BLaER1 (cell line): ENCODE measurements around the gene DPP6.

Experiments
- H3K27ac ChIP-seq: shearing (Covaris generic); formaldehyde crosslinking; 2 replicates; pipeline ENCODE4 v1.8.1; 2022
- H3K27me3 ChIP-seq: shearing (Covaris generic); formaldehyde crosslinking; 2 replicates; pipeline ENCODE4 v1.8.1; 2022
- H3K36me3 ChIP-seq: shearing (Covaris generic); formaldehyde crosslinking; 2 replicates; pipeline ENCODE4 v1.8.1; 2022
- H3K4me1 ChIP-seq: shearing (Covaris generic); formaldehyde crosslinking; 2 replicates; pipeline ENCODE4 v1.8.1; 2022
- H3K4me2 ChIP-seq: shearing (Covaris generic); formaldehyde crosslinking; 2 replicates; pipeline ENCODE4 v1.8.1; 2022
- H3K4me3 ChIP-seq: shearing (Covaris generic); formaldehyde crosslinking; 2 replicates; pipeline ENCODE4 v1.8.1; 2022
- H3K9ac ChIP-seq: shearing (Covaris generic); formaldehyde crosslinking; 2 replicates; pipeline ENCODE4 v1.8.1; 2022
- H3K9me3 ChIP-seq: shearing (Covaris generic); formaldehyde crosslinking; 2 replicates; pipeline ENCODE4 v1.8.1; 2022
- H4K20me1 ChIP-seq: shearing (Covaris generic); formaldehyde crosslinking; 2 replicates; pipeline ENCODE4 v1.8.1; 2022
- Cebpa-rat ChIP-seq: shearing (Covaris generic); IDR thresholded peaks from 2 replicates; pipeline ENCODE4 v1.8.1; 2022

DPP6 gene

DNA sequence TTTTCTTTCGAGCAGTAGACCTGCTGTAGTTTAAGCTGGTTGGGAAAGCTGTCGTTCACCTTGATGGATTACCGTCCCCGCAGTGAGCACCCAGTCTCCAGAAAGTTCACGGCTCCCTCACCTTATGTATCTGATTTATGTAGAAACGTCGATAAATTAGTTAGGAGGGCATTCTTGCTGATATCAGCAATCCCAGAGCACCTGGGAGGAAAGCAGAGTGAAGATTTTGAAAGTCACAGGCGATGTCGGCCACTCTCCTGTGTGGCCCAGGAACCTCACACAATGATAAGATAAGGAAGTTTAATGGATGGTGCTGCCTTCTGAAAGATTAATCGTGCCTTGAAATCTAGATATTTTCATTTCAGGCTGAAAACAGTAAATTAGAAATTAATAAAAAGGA is 336.8 kb downstream of the DPP6 start:
- H3K27ac ChIP-seq, result no peak overlapping the region
- no peaks in the 10 kb centered on the region for H3K27me3 ChIP-seq
- H3K9ac ChIP-seq, result no peak overlapping the region
- H3K4me1 ChIP-seq, result no peaks in the 10 kb centered on the region
- H3K4me2 ChIP-seq, result no peak overlapping the region
- no peak for TF ChIP-seq Cebpa-rat
- no peaks in the 10 kb centered on the region for H3K36me3 ChIP-seq
- H3K9me3 ChIP-seq, result no peaks in the 10 kb centered on the region
- no peaks in the 10 kb centered on the region for H4K20me1 ChIP-seq
- no peak overlapping the region for H3K4me3 ChIP-seq

- Histone ChIP-seq H3K36me3 (no peaks in the 10 kb centered on the region), H4K20me1 (no peaks in the 10 kb centered on the region), H3K4me2 (no peak overlapping the region), H3K4me1 (no peaks in the 10 kb centered on the region), H3K4me3 (no peak overlapping the region), H3K27ac (no peak overlapping the region), H3K9ac (no peak overlapping the region), H3K27me3 (no peaks in the 10 kb centered on the region), H3K9me3 (no peaks in the 10 kb centered on the region)
- TF ChIP-seq Cebpa-rat, result no peak
These were observed 338.8 kb downstream of the DPP6 start for GRCh38 chr7:154390961-154391360.

DNA sequence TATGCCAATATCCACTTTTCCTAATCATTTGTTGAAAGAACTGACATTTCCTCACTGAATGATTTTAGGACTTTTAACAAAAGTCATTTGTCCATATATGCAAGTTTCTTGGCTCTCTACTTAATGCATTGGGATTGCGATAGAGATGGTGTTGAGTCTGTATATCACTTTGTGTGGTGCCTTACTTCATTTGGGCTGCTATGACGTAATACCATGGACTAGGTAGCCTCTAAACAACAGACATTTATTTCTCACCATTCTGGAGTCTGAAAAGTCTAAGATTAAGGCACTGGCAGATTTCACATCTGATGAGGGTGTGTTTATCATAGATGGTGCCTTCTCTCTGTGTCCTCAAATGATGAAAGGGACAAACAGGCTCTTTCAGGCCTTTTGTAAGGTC is 342.6 kb downstream of the DPP6 start:
- Histone ChIP-seq H3K27ac (no peak overlapping the region), H3K9ac (no peak overlapping the region), H3K36me3 (no peaks in the 10 kb centered on the region), H4K20me1 (no peaks in the 10 kb centered on the region), H3K9me3 (no peaks in the 10 kb centered on the region), H3K4me3 (no peak overlapping the region), H3K4me1 (no peaks in the 10 kb centered on the region), H3K27me3 (no peaks in the 10 kb centered on the region), H3K4me2 (no peak overlapping the region)
- no peak for TF ChIP-seq Cebpa-rat

GRCh38 chr7:154406312-154406711 is 354.1 kb downstream of the DPP6 start:
- TF ChIP-seq Cebpa-rat, result no peak
- H3K9me3 ChIP-seq, result no peaks in the 10 kb centered on the region; the same call in 1 of the 2 replicates

GRCh38 chr7:154409703-154410311 is 357.6 kb downstream of the DPP6 start:
- Histone ChIP-seq H3K4me1 (no peaks in the 10 kb centered on the region), H3K36me3 (no peaks in the 10 kb centered on the region), H3K27me3 (no peaks in the 10 kb centered on the region), H3K4me2 (no peak overlapping the region), H4K20me1 (no peaks in the 10 kb centered on the region), H3K9me3 (no peaks in the 10 kb centered on the region), H3K4me3 (no peak overlapping the region), H3K27ac (no peak overlapping the region), H3K9ac (no peak overlapping the region)
- TF ChIP-seq Cebpa-rat, result no peak

More at GRCh38 chr7:154406312-154406711, 354.1 kb downstream of the DPP6 start:
- H3K4me3 ChIP-seq, result no peak overlapping the region
- H4K20me1 ChIP-seq, result no peaks in the 10 kb centered on the region
- H3K9ac ChIP-seq, result no peak overlapping the region
- no peak overlapping the region for H3K27ac ChIP-seq
- no peaks in the 10 kb centered on the region for H3K27me3 ChIP-seq
- H3K4me1 ChIP-seq, result no peaks in the 10 kb centered on the region
- no peaks in the 10 kb centered on the region for H3K36me3 ChIP-seq
- no peak overlapping the region for H3K4me2 ChIP-seq

GRCh38 chr7:154412105-154412504 is 359.9 kb downstream of the DPP6 start:
- H3K4me3 ChIP-seq, result no peak overlapping the region
- H3K9ac ChIP-seq, result no peak overlapping the region
- no peak overlapping the region for H3K27ac ChIP-seq
- TF ChIP-seq Cebpa-rat, result no peak
- H3K36me3 ChIP-seq, result no peaks in the 10 kb centered on the region
- no peaks in the 10 kb centered on the region for H3K4me1 ChIP-seq
- no peaks in the 10 kb centered on the region for H3K27me3 ChIP-seq
- no peaks in the 10 kb centered on the region for H3K9me3 ChIP-seq
- no peaks in the 10 kb centered on the region for H4K20me1 ChIP-seq
- H3K4me2 ChIP-seq, result no peak overlapping the region

GRCh38 chr7:154415709-154416399 is 363.7 kb downstream of the DPP6 start:
- Histone ChIP-seq H3K36me3 (no peaks in the 10 kb centered on the region), H4K20me1 (no peaks in the 10 kb centered on the region), H3K9me3 (no peaks in the 10 kb centered on the region), H3K9ac (no peak overlapping the region), H3K4me1 (no peaks in the 10 kb centered on the region), H3K4me3 (no peak overlapping the region), H3K27me3 (no peaks in the 10 kb centered on the region), H3K4me2 (no peak overlapping the region), H3K27ac (no peak overlapping the region)
- TF ChIP-seq Cebpa-rat, result no peak

- Histone ChIP-seq H3K4me1 (no peaks in the 10 kb centered on the region), H3K27me3 (no peaks in the 10 kb centered on the region), H3K36me3 (no peaks in the 10 kb centered on the region), H4K20me1 (no peaks in the 10 kb centered on the region), H3K9ac (no peak overlapping the region), H3K27ac (no peak overlapping the region), H3K9me3 (no peaks in the 10 kb centered on the region), H3K4me3 (no peak overlapping the region), H3K4me2 (no peak overlapping the region)
- no peak for TF ChIP-seq Cebpa-rat
These were observed 364.5 kb downstream of the DPP6 start for GRCh38 chr7:154416714-154417113.

DNA sequence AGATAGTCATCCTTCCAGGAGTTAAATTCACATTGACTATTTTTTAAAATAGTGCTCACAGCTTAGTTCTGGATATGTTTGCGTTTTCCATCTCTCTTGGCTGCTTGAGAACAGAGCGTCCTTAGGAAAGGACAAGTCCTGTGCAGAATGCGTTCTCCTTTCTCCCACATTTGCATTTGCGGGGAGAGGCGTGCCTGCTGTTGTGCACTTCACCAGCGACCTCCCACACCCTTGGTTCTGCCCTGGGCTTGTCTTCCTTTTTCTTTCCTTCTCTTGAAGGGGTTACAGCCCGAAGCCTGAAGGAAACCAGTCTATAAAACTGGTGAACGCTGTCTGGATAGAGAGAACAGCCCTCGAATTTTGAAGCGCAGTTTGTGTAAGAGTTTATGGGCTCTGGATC is 367.1 kb downstream of the DPP6 start:
- TF ChIP-seq Cebpa-rat, result no peak
- no peaks in the 10 kb centered on the region for H4K20me1 ChIP-seq
- H3K9ac ChIP-seq, result no peak overlapping the region
- H3K27ac ChIP-seq, result no peak overlapping the region
- no peaks in the 10 kb centered on the region for H3K4me1 ChIP-seq
- H3K4me3 ChIP-seq, result no peak overlapping the region
- no peaks in the 10 kb centered on the region for H3K36me3 ChIP-seq
- no peak overlapping the region for H3K4me2 ChIP-seq
- no peaks in the 10 kb centered on the region for H3K27me3 ChIP-seq
- no peaks in the 10 kb centered on the region for H3K9me3 ChIP-seq

GRCh38 chr7:154423231-154423630 is 371.0 kb downstream of the DPP6 start:
- no peaks in the 10 kb centered on the region for H4K20me1 ChIP-seq
- H3K27ac ChIP-seq, result no peak overlapping the region
- no peak overlapping the region for H3K4me2 ChIP-seq
- TF ChIP-seq Cebpa-rat, result no peak
- no peaks in the 10 kb centered on the region for H3K4me1 ChIP-seq
- H3K9me3 ChIP-seq, result no peaks in the 10 kb centered on the region
- no peaks in the 10 kb centered on the region for H3K36me3 ChIP-seq
- H3K9ac ChIP-seq, result no peak overlapping the region
- H3K4me3 ChIP-seq, result no peak overlapping the region
- no peaks in the 10 kb centered on the region for H3K27me3 ChIP-seq

GRCh38 chr7:154424350-154424749 is 372.2 kb downstream of the DPP6 start:
- Histone ChIP-seq H4K20me1 (no peaks in the 10 kb centered on the region), H3K36me3 (no peaks in the 10 kb centered on the region), H3K4me1 (no peaks in the 10 kb centered on the region), H3K27me3 (no peaks in the 10 kb centered on the region), H3K9ac (no peak overlapping the region), H3K9me3 (no peaks in the 10 kb centered on the region), H3K27ac (no peak overlapping the region), H3K4me2 (no peak overlapping the region), H3K4me3 (no peak overlapping the region)
- TF ChIP-seq Cebpa-rat, result no peak
